CD4-positive, alpha-beta T cell treated with Interferon gamma for 1 hour (primary cell): ENCODE data around the gene STX7.

ENCODE experiments used
- DNase-seq: peaks from one replicate; pipeline ENCODE4 v3.0.0-alpha.2; 2020

STX7 gene

DNA sequence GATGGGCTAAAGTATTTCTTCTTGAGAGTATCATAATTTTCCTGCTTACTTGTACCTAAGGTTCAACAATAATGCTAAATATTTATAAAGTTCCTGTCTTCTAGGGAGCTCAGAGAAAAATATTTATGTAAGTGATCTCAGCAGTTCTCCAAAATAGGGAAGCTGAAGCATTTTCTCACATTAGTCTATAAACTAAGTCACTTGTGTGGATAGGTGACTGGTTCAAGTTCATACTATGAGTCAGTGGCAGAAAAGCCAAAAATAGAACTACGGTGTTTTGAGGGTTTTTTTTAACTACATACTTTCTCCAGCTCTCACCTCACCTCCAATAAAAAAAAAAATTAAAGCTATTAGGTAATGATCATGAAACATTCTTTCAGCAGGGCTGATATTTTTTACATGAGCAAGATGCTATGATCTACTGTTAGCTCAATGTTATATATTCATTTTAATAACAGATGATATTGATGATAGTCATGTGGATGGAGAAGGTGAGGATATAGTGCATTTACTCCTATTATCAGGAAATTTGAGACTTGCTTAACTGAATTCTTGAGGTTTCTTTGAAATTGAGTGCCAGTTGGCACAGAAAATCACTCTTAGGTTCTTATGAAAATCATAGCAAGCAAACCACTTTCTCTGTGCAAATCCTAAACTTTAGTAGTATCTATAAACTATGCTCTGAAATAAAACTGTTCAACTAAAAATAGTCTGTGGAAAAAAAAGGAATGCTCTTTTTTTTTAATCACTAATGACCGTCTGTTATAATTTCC is 107.6 kb downstream of the STX7 start:
- no peak for DNase-seq

DNA sequence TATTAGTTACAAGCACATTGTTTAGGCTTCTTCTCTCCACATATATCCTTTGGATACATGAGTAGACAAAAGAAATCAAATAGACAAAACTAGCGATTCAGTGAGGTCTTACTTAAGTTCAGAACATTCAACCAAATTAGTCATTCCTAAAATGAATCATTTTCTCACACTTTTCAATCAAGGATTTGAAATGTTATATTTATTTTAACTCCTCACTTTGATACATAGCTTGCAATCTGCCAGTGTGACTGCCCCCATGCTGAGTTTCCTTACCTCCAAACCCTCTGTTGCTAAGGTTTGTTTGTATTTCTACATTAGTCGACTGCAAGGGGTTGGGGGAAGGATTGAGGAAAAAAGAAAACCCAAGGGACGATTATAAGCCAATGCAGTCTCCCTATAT is 108.2 kb downstream of the STX7 start:
- no peak for DNase-seq

DNA sequence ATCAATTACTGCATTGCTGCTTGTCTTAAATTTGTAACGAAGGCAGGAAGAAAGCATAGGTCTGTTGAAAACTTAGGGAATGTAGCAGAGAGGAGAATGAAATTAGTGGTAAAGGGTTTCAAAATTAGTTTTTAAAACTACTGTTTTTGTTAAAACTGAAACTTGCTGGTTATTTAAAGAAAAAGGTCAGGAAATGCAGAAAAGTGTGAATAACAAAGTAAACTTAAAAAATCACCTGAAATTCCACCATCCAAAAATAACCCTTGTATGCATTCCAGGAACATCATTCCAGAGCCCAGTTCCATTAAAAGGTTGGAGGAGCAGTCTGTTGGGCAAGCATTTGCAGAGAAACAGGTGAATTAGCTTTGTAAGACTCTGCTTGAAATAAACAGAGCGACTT is 108.6 kb downstream of the STX7 start:
- no peak for DNase-seq

DNA sequence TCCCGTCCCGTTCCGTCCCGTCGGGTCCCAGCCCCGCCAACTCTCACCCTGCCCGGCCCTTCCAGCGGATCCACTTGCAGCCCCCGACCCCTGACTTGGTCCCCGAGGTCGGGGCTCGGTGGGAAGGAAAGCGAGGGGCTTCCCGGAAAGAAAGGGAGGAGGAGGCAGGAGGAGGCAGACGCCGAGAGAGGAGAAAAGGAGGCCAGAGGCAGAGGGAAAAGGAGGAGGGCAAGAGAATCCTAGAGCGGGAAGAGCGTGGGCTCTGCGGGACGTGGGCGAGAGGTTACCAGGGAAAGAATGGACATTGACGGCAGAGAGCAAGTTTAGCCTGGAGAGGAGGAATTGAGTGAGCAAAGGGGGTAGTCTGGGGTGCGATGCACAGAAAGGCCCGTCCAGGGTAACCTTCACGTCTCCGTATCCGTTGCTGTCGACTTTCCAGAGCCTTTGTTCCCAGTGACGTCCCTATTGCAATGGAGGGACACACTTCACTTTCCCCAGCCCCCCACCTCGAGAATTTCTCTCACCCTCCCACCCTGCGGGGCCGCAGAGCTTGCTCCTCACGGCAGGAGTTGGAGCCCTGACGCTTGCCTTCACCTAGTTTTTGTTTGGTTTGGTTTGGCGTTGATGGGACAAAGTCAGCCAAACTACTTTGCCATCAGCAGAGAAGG is 111.2 kb downstream of the STX7 start:
- DNase-seq = no peak

DNA sequence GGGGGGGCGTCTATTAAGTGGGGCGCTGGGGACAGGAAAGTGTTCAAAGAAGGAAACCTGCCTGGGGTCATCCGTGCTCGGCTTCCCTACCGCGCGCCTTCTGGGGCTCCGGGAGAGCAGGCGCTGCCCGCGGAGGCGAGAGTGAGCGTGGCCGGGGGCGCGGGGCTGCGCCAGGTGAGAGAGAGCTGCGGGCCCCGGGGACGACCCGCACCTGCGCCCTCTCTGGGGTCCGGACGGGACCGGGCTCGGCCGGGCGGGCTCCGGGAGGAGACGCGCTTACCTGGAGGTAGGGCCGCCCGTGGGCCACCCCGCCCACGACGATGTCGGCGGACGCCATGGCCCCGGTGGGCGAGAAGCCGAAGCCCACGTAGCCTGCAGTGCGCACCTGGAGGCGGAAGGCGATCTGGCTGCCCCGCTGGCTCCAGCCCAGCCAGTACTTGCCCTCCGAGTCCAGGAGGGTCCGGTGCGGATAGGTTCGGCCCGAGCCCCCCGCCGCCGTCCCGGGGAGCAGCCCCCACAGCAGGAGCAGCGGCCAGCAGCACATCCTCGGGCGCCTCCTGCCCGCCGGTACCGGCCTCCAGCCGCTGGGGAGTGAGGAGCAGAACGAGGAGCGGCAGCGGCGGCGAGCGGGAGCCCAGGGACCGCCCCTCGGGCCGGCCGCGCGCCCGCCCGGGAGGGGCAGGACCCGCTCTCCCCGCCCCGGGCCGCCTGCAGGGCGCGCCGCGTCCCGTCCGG is 111.9 kb downstream of the STX7 start, which contains the start of gene MOXD1:
Gene MOXD1 (minus strand): TSS at position 593 of the 735 bp plus-strand sequence. CDS start 49 bp downstream, at position 544.
- DNase-seq = no peak

DNA sequence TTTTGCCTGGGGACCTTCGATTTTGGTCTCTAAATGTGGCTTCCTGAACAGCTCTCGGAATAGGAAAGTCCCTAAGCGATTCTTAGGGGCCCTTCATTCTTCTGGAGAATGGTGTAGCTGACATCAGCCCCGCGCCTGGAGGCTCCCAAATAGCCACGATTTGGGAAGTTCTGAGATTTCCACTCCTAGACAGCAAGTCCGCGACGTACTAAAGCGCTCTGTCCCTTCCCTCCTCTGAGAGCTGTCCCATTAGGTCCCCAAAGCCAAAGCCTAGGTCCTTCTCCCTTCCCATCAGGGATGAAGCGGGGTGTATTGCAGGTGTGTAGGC is 112.4 kb downstream of the STX7 start:
- DNase-seq = no peak

DNA sequence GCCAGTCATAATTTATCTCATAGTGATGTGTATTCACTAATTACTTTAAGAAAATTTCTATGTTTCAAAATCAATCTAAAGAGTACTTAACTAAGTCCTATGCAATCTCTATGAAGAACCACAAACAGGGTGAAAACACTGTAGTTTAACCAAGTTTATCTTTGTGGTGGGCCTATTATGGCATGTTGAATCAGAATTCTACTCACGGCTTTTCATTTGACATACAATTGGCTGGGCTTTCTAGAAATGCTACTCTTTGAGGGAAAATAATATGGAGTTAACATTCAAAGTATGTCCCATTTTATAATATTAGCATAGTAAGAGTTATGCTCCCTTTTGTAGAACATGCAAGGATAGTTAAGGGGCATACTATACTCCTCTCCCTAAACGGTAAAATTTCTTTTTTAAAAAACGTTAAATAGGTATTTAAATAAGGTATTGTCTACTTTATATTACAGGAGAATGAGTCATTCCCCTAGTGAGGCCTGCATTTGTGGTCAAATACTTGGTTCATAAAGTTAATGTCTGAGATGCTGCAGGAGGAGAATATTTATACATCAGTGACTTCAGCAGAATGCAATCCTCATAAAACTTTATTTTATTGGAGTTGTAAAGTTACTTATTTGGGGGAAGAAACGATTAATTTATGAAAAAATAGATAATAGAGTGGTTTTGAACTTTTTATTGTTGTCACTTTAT is 113.4 kb downstream of the STX7 start:
- no peak for DNase-seq
